WTC11 (cell line): ENCODE results near the gene NRXN3. TPM values are rescaled to one million over a fixed set of nuclear protein-coding genes. Genes with fewer than 3 reads are reported as not detected.
A peak's percentile ranks its signal among the peaks of the same experiment; 100 is the strongest.

ENCODE experiments used
- ATAC-seq: fragments of 200-7000 bp; cut with Tn5 transposase; 2 replicates; pipeline ENCODE4 v1.10.0; 2021; ENCODE audit warnings: mild to moderate bottlenecking, moderate library complexity
- CTCF ChIA-PET: fragments of 300-600 bp; sonication (Branson Sonifier 250); formaldehyde crosslinking; loops from one replicate; lab custom pipeline; 2021; ENCODE audit warnings: antibody characterized with exemption; lab: Charles Lee
- POLR2A ChIA-PET: fragments of 350-600 bp; sonication (Branson Sonifier 250); formaldehyde crosslinking; loops from one replicate; lab custom pipeline; 2021; ENCODE audit warnings: antibody characterized with exemption; lab: Charles Lee
- DNase-seq: peaks from one replicate; pipeline ENCODE4 v3.0.0; 2021; ENCODE audit warnings: low spot score
- H3K27ac Mint-ChIP-seq: 2 replicates; pipeline ENCODE4 v1.8.0; 2021; ENCODE audit warnings: mixed read lengths
- H3K27me3 Mint-ChIP-seq: 2 replicates; pipeline ENCODE4 v1.8.0; 2021; ENCODE audit warnings: low read depth, mild to moderate bottlenecking, moderate library complexity, mixed read lengths
- H3K36me3 Mint-ChIP-seq: 2 replicates; pipeline ENCODE4 v1.8.0; 2021; ENCODE audit warnings: mixed read lengths
- H3K4me1 Mint-ChIP-seq: 2 replicates; pipeline ENCODE4 v1.8.0; 2022; ENCODE audit warnings: mixed read lengths
- H3K4me3 Mint-ChIP-seq: 2 replicates; pipeline ENCODE4 v1.8.0; 2021; ENCODE audit warnings: mild to moderate bottlenecking, moderate library complexity, mixed read lengths
- H3K9me3 Mint-ChIP-seq: 2 replicates; pipeline ENCODE4 v1.8.0; 2021; ENCODE audit warnings: mixed read lengths
- ARID4B ChIP-seq: sonication (generic); formaldehyde crosslinking; IDR thresholded peaks from 2 replicates; pipeline ENCODE4 v1.8.0; 2023; ENCODE audit warnings: missing genetic modification reagents, mild to moderate bottlenecking, borderline replicate concordance
- CDX4 ChIP-seq: fragments of 250-450 bp; sonication (Bioruptor Pico); IDR thresholded peaks from 2 replicates; pipeline ENCODE4 v1.9.0; 2021; ENCODE audit warnings: moderate library complexity, mild to moderate bottlenecking, inconsistent platforms, borderline replicate concordance
- CREM ChIP-seq: sonication (generic); formaldehyde crosslinking; IDR thresholded peaks from 2 replicates; pipeline ENCODE4 v1.8.1; 2022; ENCODE audit warnings: mild to moderate bottlenecking, missing genetic modification reagents, moderate library complexity
- CTCF ChIP-seq: fragments of 200-600 bp; IDR thresholded peaks from 2 replicates; pipeline ENCODE4 v1.8.0; 2022; ENCODE audit warnings: antibody characterized with exemption
- ERG ChIP-seq: fragments of 250-450 bp; sonication (Bioruptor Pico); IDR thresholded peaks from 2 replicates; pipeline ENCODE4 v1.8.0; 2021; ENCODE audit warnings: mild to moderate bottlenecking
- FOXK1 ChIP-seq: sonication (generic); formaldehyde crosslinking; IDR thresholded peaks from 2 replicates; pipeline ENCODE4 v1.8.0; 2022; ENCODE audit warnings: mild to moderate bottlenecking, moderate library complexity, missing genetic modification reagents
- KAT7 ChIP-seq: sonication (generic); formaldehyde crosslinking; IDR thresholded peaks from 2 replicates; pipeline ENCODE4 v1.8.1; 2023; ENCODE audit warnings: missing genetic modification reagents, mild to moderate bottlenecking, borderline replicate concordance
- MAX ChIP-seq: sonication (generic); formaldehyde crosslinking; IDR thresholded peaks from 2 replicates; pipeline ENCODE4 v1.8.0; 2022; ENCODE audit warnings: mild to moderate bottlenecking, missing genetic modification reagents
- ZNF281 ChIP-seq: sonication (generic); formaldehyde crosslinking; IDR thresholded peaks from 2 replicates; pipeline ENCODE4 v1.8.0; 2023; ENCODE audit warnings: mild to moderate bottlenecking, missing genetic modification reagents
- ZNF532 ChIP-seq: fragments of 250-450 bp; sonication (Bioruptor Pico); IDR thresholded peaks from 2 replicates; pipeline ENCODE4 v1.9.0; 2021; ENCODE audit warnings: mild to moderate bottlenecking, borderline replicate concordance
- total RNA-seq: library from RNA; stranded (reverse); gene quantifications from 3 replicates; pipeline ENCODE4 v1.2.3, GENCODE V29; 2021

Gene NRXN3
- total RNA-seq, 1 experiment from 2014 or later = 3.0 TPM

GRCh38 chr14:79629411-79630287 is 1459.5 kb downstream of the NRXN3 start (continued):
- no peak for TF ChIP-seq ARID4B (CRISPR knock-in tag)
- no peak for TF ChIP-seq ZNF532 (CRISPR knock-in tag)
- TF ChIP-seq ZNF281 (CRISPR knock-in tag) = no peak
- no peak for TF ChIP-seq CDX4 (CRISPR knock-in tag)
- no peak for TF ChIP-seq CREM (CRISPR knock-in tag)

GRCh38 chr14:79630288-79630960 is 1460.3 kb downstream of the NRXN3 start:
- CTCF ChIA-PET = interaction anchor here (0.6 to 1.5 kb wide), 2 partner anchors 533 to 697 kb away, joined by 4 to 5 read pairs; no protein-coding TSS in a partner anchor

GRCh38 chr14:79631276-79631675 is 1461.1 kb downstream of the NRXN3 start:
- Mint-ChIP-seq H3K4me1 (peaks cover 4% of the 10 kb centered on the region; the same call in 1 of the 2 replicates), H3K9me3 (peaks cover 40% of the 10 kb centered on the region), H3K27ac (no peak overlapping the region), H3K27me3 (no peaks in the 10 kb centered on the region), H3K4me3 (no peak overlapping the region), H3K36me3 (peaks cover 10% of the 10 kb centered on the region)
- 0 out of 2 replicates have a peak, but pooled peaks have one; percentile 17 for TF ChIP-seq CTCF
- 0 out of 2 replicates have a peak, but pooled peaks have one; percentile 20 for TF ChIP-seq MAX (CRISPR knock-in tag)
- TF ChIP-seq KAT7 = 0 out of 2 replicates have a peak, but pooled peaks have one; percentile 34
- TF ChIP-seq ERG (CRISPR knock-in tag) = no peak
- POLR2A ChIA-PET = interaction anchor here (0.6 kb wide), 1 partner anchor 269 kb away, joined by 3 read pairs; no protein-coding TSS in a partner anchor
- CTCF ChIA-PET = interaction anchor here (1.2 to 1.5 kb wide), 2 partner anchors 540 to 698 kb away, joined by 4 to 6 read pairs; no protein-coding TSS in a partner anchor
- ATAC-seq (peak; percentile 99), DNase-seq (peak; percentile 73)

More at GRCh38 chr14:79630288-79630960, 1460.3 kb downstream of the NRXN3 start:
- Mint-ChIP-seq H3K27ac (no peak overlapping the region), H3K4me1 (peaks cover 4% of the 10 kb centered on the region; the same call in 1 of the 2 replicates), H3K36me3 (peaks cover 10% of the 10 kb centered on the region), H3K9me3 (peaks cover 40% of the 10 kb centered on the region), H3K4me3 (no peak overlapping the region), H3K27me3 (no peaks in the 10 kb centered on the region)
- POLR2A ChIA-PET = no interaction called here
- no peak for TF ChIP-seq FOXK1
- ATAC-seq (no peak), DNase-seq (no peak)
